Activated CD4-positive, alpha-beta T cell treated with anti-CD3 and anti-CD28 coated beads, Interleukin-2, amount 50 U/mL, for 16 hours (primary cell): ENCODE measurements around the gene FRMD4A.
A peak's percentile ranks its signal among the peaks of the same experiment; 100 is the strongest.
"Not testable (repeated sequence)": the region's sequence is repeated elsewhere in the genome, so short reads cannot be mapped to it uniquely, and the experiment has no call there.

Experiments used
- DNase-seq: peaks from one replicate; pipeline ENCODE4 v3.0.0-alpha.2; 2020

The FRMD4A gene

GRCh38 chr10:13829790-13830189, 500.9 kb downstream of the FRMD4A start:
- DNase-seq: no peak

DNA sequence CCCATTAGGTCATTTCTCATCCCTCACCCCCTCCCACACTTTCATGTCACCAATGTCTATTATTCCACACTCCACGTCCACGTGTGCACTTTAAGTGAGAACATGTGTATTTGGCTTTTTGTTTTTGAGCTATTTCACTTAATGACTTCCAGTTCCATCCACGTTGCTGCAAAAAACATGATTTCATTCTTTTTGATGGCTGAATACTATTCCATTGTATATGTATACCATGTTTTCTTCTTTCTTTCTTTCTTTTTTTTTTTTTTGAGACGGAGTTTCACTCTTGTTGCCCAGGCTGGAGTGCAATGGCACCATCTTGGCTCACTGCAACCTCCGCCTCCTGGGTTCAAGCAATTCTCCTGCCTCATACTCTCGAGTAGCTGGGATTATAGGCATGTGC, 502.4 kb downstream of the FRMD4A start:
- DNase-seq: not testable (repeated sequence)

DNA sequence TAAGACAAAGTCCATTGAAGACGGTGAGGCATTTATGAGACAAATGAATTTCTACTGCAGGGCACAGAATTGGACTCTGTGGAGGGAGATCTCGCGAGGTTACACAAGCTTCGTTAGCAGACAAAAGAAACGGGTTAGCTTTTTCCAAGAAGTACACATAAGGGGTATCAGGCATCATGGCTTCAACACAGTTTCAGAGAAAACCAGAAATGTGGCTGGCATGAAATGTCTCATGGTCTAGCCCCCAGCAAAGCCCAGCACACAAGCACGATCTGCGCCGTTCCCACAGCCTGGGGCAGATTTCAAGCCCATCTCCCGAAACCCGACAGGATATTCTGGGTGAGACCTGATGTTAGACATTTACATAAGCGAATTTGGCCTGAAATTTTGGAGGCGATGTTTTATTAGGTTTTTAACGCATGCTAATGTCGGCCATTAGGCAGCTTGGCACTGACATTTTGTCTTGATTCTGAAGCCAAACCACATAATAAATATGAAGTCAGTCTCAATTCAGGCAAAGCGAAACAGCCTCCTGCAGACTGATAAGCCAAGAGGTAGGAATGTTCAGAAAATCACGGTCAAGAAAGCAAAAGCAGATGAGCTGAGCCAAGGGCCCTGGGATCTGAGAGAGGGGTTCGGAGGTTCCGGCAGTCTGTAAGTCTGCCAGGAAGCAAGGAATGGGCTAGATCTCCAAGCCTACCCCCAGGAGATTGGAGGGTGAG, 503.5 kb downstream of the FRMD4A start:
- no peak for DNase-seq

DNA sequence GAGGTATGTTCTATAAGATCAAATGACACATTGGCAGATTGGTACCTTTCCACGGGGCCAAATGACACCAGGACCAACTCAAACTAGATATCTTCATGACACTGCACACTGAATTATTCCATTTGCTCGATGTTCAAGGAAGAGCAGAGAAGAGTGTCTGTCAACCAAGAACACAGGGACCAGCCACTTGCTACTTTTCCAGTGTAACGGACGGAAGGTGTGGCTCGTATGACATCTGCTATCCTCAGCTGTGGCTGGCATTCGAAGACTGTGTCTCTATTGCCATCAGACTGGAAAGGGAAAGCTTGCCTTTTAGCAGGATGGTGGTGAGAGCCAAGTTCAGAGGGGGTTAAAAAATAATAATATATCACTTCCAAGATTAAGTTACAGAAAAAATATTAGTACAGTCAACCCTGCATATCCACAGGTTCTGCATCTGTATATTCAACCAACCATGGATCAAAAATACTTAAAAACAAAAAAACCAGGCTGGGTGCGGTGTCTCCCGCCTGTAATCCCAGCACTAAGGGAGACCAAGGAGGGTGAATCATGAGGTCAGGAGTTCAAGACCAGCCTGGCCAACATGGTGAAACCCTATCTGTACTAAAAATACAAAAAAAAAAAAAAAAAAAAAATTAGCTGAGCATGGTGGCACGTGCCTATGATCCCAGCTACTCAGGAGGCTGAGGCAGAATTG, 506.9 kb downstream of the FRMD4A start:
- DNase-seq: no peak

- no peak for DNase-seq
Measured at GRCh38 chr10:13823096-13823708, 507.5 kb downstream of the FRMD4A start.

GRCh38 chr10:13822490-13822889, 508.2 kb downstream of the FRMD4A start:
- DNase-seq: no peak

- DNase-seq: no peak
Measured at GRCh38 chr10:13820964-13821337, 509.8 kb downstream of the FRMD4A start.

DNA sequence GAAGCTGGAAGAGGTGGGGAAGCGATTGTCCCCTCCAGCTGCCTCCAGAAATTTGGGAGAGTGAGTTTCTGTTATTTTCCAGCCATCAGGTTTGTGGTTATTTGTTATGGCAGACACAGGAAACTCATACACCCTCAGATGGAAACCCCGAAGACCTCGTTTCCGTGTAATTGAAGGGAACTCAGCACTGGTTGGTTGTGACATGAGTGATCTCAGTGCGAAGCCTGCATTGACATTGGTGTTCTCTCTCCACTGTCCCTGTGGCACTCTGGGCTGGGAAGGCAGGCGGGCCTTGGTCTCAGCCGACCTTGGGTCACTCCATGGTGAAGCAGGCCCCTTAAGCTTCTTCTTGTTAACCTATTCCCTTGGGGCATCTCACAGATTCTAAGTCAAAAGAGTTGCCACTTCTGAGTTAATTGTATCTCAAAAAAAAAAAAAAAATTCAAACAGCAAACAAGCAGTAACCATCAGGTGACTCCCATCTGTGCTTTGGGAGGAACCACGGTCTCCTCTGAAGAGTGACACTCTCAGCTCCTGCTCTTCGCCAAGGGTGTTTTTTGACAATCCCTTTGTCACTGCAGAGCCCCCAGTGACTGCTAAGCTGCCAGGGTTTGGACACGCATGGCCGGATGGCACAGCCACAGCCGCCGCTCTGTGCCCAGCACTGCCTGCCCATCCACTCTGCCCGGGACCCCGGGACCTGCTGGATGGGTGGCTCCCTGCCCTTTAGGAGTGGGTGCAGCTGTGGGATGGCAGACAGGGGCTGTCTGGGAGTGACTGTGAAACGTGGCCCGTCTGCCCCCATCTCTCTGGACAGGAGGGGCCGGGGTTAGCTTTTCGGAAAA, 510.4 kb downstream of the FRMD4A start:
- DNase-seq: peak; percentile 13

DNA sequence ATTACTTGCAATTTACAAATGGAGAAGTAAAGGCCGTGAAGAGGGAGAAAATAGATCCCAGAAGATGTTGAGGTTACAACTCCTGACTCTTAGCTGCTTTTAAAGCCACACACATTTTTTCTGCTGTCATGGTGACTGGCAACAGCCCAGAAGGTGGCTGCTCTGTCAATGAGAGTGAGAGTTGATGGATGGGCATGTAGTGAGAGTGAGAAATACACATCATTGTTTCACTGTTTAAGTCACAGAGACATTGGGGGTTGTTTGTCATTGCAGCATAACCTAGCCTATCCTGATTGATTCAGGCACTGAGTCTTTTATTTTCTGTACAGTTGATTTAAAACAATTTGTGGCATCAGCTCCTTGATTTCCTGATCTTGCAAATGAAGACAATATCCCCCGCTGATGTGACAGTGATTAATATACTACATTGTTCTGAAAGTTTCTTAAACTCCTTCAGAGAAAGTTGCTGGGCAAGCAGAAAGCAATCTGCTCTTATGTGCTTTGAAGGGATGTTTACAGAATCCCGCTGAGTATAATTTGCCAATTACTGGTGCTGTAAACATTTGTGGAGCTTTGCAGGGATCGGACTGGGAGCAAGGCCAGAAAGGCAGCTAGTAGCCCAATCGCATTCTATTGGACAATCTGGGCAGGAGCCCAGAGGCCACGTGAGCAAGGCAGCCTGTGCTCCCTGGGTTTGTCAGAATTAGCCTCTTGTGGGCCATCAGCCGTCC, 514.4 kb downstream of the FRMD4A start:
- DNase-seq: no peak

DNA sequence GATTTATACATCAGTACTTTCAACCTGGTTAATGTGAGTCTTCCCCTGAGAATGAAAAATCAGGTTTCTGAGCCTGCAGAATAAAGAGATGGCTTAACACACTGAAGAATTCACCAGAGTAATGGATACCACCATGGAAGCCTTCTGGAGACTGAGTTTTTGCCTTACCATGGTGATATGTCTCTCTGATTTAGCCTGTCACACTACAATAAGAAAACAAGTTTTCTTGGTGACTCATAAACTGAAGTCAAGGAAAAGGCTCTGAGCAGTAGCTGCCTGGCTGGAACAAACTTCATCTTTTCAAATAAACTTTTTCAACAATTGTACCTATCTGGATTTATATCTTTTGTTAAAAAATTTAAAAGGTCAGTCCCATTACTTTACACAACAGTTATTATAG, 515.0 kb downstream of the FRMD4A start:
- no peak for DNase-seq

DNA sequence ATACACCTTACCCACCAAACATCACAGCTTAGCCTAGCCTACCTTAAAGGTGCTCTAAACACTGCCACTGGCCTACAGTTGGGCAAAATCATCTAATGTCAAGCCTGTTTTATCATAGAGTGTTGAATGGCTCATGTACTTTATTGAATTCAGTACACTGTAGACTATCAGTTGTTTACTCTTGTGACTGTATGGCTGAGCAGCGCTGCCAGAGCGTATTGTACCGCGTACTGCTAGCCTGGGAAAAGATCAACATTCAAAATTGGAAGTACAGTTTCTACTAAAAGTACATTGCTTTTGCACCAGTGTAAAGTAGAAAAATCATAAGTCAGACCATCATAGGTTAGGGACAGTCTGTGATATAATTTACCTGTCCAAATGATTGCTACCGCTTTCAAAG, 517.2 kb downstream of the FRMD4A start:
- no peak for DNase-seq

DNA sequence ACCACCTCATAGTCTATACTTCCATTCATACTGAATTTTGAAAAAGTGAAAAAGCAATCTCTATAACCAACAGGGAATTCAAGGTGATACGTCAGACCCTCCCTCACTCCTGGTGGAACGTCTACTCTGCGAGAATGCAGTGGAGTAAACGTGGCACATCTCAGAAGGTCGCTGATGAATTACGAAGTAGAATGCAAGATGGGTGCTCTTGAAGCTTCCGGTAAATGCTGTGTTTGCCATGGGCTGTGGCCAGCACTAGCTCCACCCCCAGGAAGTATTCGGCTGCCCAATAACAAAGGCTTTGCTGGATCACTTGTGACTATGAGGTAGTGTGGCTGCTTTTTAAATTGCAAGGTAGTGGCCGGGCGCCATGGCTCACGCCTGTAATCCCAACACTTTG, 517.9 kb downstream of the FRMD4A start:
- no peak for DNase-seq

GRCh38 chr10:13810568-13810967, 520.2 kb downstream of the FRMD4A start:
- DNase-seq: no peak

DNA sequence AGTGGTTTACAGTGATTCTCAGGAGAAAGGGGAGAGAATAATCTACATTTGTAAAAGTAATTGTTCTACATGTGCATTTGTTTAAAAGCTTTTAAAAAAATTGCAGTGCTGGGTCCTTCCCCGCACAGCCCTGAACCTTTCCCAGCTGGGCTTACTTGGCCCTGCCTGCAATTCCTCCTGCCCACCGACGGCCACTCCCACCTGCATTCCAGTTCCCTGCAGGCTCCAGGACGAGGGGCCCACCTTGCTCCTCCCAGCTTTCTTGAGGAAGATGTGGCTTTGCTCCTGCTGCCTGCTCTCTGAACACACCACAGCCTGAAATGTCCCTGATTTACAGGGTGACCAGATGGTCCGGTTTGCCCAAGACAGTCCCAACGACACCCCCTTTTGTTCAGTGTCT, 521.3 kb downstream of the FRMD4A start:
- no peak for DNase-seq

GRCh38 chr10:13808556-13809391, 522.0 kb downstream of the FRMD4A start:
- DNase-seq: no peak

- no peak for DNase-seq
Measured at GRCh38 chr10:13806419-13806818, 524.3 kb downstream of the FRMD4A start.

- DNase-seq: no peak
Measured at GRCh38 chr10:13803566-13804554, 526.9 kb downstream of the FRMD4A start.

DNA sequence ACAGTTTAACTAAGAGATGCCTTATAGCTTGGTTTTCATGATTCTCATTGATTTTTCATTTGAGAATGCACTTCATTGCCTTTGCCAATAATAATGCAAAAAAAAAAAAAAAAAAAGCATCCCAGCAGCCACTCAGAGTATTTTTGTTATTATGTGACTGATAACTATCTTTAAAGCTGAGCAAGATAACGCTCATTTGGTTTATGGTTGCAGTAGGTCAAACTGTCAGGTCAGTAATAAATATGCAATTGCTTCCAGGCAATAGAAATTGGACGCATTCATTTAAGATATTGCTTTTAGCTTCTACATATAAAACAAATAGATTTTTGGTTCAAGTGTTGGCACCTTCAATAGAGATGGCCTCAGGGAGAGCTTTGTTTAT, 528.8 kb downstream of the FRMD4A start:
- DNase-seq: no peak

- no peak for DNase-seq
Measured at GRCh38 chr10:13801156-13801906, 529.4 kb downstream of the FRMD4A start.

- no peak for DNase-seq
Measured at GRCh38 chr10:13797164-13797563, 533.6 kb downstream of the FRMD4A start.
